CD4-positive, alpha-beta T cell treated with Interleukin-6 for 4 hours (primary cell): ENCODE measurements around the gene ASPSCR1.

Source experiments
- DNase-seq: peaks from one replicate; pipeline ENCODE4 v3.0.0-alpha.2; 2020; ENCODE audit warnings: mixed read lengths

ASPSCR1 gene

GRCh38 chr17:82059272-82060000 is 82.0 kb downstream of the ASPSCR1 start:
- no peak for DNase-seq

GRCh38 chr17:82060001-82060380 is 82.6 kb downstream of the ASPSCR1 start:
- DNase-seq: no peak

DNA sequence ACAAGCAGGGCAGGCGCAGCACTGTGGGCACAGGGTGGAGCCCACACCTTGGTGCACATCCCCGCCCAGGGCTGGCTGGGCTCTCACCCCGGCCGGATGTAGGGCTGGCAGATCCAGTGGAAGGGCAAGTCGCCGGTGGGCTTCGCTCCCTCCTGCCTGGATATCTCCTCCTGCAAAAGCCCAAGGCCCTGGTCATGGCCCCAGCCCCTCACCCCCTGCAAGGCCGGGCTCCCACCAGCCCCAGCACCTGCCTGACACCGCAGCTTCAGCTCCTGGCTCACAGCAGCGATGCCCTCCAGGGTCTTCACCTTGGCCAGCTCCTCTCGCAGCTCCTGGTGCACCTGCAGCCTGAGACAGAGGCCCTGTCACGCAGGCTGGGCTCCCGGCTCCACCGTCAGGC is 83.2 kb downstream of the ASPSCR1 start:
- DNase-seq: no peak

DNA sequence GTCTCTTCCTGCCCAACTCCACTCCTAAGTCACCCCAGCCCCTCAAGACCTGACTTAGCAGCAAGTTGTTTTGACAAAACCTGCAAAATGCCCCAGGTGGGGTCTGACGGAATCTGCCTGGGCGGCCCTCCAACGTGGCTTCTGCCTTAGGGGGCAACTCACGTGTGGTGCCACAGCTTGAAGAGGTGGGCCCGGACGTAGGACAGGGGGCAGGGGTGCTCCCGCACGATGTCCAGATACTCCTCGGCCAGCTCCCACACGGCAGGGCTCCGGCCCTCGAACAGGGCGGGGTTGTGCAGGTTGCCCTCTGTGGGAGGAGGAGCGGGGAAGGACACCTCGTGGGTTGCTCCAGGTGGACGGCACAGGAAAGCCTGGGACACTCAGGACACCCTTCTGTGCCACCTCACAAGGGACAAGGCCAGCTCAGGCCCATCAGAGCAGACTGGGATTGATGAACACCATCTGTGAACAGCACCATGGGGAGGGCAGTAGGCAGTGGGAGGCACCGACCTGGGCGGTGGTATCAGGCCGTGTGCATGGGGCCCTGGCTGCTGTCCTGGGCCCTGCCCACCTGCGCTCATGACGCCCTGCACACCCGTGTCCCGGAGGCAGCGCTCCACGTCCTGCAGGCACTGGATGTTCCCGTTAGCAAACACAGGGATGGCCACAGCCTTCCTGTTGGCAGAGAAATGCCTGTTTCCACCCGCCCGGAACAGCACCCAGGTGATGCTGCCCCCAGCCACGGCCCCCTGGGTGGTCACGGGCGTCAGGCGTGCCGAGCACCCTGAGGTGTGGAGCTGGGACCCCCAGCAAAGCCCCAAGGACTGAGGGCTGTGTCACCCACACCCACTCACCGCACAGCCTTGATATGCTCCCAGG is 83.9 kb downstream of the ASPSCR1 start:
- DNase-seq: no peak

GRCh38 chr17:82062076-82062983 is 84.9 kb downstream of the ASPSCR1 start:
- no peak for DNase-seq

- no peak for DNase-seq
Observed at GRCh38 chr17:82062984-82063368, 85.5 kb downstream of the ASPSCR1 start.

DNA sequence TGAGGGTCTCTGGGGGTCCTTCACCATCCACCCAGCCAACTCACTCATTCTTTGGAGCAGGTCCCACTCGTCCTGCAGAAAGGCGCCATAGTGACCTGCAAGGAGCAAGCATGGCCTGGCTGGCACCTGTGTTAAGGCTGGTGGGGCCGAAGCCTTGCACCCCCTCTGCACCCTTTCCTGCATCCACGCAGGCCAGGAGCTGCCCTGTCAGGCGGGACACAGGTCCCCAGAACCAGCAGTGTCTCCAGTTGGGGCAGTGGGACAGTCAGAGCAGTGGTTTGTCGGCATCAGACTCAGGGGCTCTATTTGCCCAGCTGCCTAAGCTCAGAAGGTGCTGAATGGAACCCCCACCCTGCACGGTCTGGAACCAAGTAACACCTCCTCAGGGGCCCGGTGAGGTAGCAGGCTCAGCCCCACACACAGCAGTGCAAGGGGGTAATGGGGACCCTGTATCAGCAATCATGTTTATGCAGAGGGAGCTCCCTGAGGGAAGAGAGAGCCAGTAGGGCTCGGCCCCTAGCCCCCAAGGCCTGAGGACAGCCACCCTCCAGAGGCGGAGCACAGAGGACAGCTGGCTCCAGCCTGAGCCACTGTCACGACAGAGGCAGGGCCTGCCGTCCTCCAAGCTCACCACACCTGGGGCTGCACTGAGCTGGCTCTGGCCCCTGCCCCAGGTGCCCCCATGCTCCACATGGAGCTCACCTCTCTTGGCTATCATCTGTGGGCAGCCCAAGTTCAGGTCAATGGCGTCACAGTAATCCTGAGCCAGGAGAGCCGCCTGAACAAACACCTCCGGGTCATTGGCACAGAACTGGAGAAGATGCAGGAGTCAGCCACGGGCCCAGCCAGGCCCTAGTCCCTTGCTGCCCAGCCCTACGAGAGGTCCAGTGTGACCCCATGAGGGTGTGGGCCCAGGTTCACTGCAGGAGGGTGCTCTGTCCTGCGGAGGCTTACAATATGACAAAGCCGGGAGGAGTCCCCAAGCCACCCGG is 86.3 kb downstream of the ASPSCR1 start:
- no peak for DNase-seq

GRCh38 chr17:82064433-82065192 is 87.2 kb downstream of the ASPSCR1 start:
- no peak for DNase-seq

DNA sequence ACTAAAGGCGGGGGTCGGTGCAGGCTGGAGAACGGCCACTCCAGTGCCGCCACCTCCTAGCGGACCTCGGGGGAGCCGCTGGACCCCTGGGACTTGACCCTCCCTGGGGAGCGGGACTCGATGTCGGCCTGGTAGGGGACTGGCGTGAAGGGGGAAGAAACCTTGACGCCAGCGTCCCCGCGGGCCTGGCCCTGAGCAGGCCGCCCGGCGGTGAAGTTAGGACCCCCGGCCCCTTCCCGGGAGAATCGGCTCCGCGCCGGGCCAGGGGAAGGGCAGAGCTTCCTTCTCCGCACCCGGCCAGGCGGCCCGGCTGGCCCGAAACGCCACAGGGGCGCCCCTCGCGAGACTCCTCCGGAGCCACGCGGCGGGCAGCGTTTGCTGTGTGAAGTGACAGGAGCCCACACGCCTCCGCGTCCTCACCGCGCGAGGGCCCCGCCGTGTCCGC is 87.8 kb downstream of the ASPSCR1 start:
- peak; percentile 46 for DNase-seq

GRCh38 chr17:82065638-82066303 is 88.3 kb downstream of the ASPSCR1 start, which contains the start of gene DUS1L:
Gene DUS1L, minus strand, starts transcription at chr17:82065804. Its CDS starts 745 bp downstream, at chr17:82065059.
- DNase-seq: peak; percentile 74
